Stimulated activated CD4-positive, alpha-beta T cell treated with anti-CD3 and anti-CD28 coated beads, Interleukin-12 subunit alpha, Interleukin-12 subunit beta, amount 100 ng/mL, for 48 hours (primary cell): ENCODE measurements around the gene MEST.
"Not testable (repeated sequence)": the region's sequence is repeated elsewhere in the genome, so short reads cannot be mapped to it uniquely, and the experiment has no call there.

Experiments used
- DNase-seq, 3 donors: peaks; one replicate each; pipeline ENCODE4 v3.0.0-alpha.2; 2020; ENCODE audit warnings: low read depth in 2 of 3, low spot score in 1 of 3

Gene MEST

GRCh38 chr7:130491841-130492522, at the start of gene MEST:
Gene MEST, plus strand, starts transcription at chr7:130492085. Its CDS starts 229 bp downstream, at chr7:130492314.
- DNase-seq: no peak

GRCh38 chr7:130442601-130443000, 49.3 kb upstream of the MEST start:
- no peak for DNase-seq

GRCh38 chr7:130444234-130444633, 47.7 kb upstream of the MEST start:
- DNase-seq: no peak

GRCh38 chr7:130444751-130445407, 47.0 kb upstream of the MEST start:
- DNase-seq: no peak

- DNase-seq: no peak
These were observed 45.6 kb upstream of the MEST start for GRCh38 chr7:130446259-130446658.

- DNase-seq: not testable (repeated sequence)
These were observed 40.5 kb upstream of the MEST start for GRCh38 chr7:130451344-130451743.

GRCh38 chr7:130452951-130453350, 38.9 kb upstream of the MEST start:
- no peak for DNase-seq

- DNase-seq: no peak
These were observed 36.9 kb upstream of the MEST start for GRCh38 chr7:130454959-130455358.

GRCh38 chr7:130458257-130458656, 33.6 kb upstream of the MEST start:
- DNase-seq: no peak

GRCh38 chr7:130461272-130461671, 30.6 kb upstream of the MEST start:
- DNase-seq: no peak

GRCh38 chr7:130463553-130464434, 28.1 kb upstream of the MEST start:
- no peak for DNase-seq

GRCh38 chr7:130468612-130469011, 23.3 kb upstream of the MEST start:
- no peak for DNase-seq

GRCh38 chr7:130471974-130472373, 19.9 kb upstream of the MEST start:
- no peak for DNase-seq

- no peak for DNase-seq
These were observed 18.6 kb upstream of the MEST start for GRCh38 chr7:130473289-130473688.

GRCh38 chr7:130473876-130474275, 18.0 kb upstream of the MEST start:
- no peak for DNase-seq

- DNase-seq: no peak
These were observed 16.1 kb upstream of the MEST start for GRCh38 chr7:130475776-130476175.

GRCh38 chr7:130476297-130477150, 15.4 kb upstream of the MEST start:
- no peak for DNase-seq

GRCh38 chr7:130478991-130479390, 12.9 kb upstream of the MEST start:
- no peak for DNase-seq

- no peak for DNase-seq
These were observed 12.0 kb upstream of the MEST start for GRCh38 chr7:130479716-130480400.

- DNase-seq: no peak
These were observed 10.0 kb upstream of the MEST start for GRCh38 chr7:130481898-130482297.
